DMS79 (cell line): Measurements from ENCODE around the gene PTPN3.

Experiments
- DNase-seq: peaks from one replicate; lab custom pipeline; 2025; lab: John Stamatoyannopoulos, UW

Gene PTPN3

DNA sequence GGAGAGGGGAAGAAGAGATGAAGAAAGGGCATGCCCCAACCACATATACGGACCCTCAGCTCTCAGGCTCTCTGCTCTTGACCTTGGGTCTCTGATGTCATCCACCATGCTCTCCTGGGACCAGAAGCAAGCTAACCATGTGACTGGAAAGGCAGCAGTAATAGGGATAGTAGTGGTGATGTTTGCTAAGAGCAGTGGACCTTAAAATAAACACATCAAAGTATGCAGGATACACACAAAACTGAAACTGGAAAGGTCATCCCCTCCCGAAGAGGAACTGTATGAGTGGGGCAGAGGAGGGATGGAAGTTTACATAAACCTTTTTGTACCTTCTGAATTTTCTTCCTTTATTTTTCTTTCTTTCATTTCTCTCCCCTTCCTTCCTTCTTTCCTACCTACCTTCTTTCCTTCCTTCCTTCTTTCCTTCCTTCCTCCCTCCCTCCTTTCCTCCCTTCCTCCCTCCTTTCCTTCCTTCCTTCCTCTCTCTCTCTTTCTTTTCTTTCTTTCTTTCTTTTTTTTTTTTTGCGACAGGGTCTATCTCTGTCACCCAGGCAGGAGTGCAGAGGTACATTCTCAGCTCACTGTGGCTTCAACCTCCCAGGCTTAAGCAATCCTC is 8.1 kb upstream of the PTPN3 start:
- DNase-seq: no peak

DNA sequence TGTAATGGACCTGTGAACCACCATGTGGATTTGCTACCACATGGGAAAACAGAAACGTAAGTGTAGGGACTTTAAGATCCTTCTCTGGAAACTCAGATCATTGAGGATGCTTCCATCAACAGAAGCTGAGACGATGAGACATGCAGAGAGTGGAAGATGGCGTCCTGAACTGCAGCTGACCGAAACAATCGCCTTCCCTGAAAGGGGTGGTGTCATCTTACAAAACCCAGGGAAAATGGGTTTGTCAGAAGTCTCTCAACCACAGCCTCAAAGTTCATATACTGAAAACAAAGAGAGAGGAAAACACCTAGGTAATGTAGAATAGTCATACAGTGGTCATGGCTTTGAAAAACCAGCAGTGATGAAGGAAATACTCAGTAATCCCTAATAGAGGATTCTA is 6.6 kb upstream of the PTPN3 start:
- no peak for DNase-seq

DNA sequence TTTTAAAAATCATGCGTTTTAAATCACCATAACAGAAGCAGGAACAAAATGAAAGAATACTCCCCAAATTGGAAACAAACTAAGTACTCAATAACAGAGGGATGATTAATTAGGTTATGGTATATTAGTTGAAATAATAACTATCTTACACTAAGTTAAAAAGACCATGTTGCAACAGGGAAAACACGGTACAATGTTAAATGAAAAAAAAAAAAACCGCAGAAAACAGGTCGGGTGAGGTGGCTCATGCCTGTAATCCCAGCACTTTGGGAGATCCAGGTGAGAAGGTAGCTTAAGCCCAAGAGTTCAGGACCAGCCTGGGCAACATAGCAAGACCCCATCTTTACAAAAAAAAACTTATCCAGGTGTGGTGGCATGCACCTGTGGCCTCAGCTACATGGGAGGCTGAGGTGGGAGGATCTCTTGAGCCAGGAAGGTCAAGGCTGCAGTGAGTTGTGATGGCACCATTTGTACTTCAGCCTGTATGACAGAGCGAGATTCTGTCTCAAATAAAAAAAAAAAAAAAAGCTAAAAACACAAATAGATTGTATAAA is 2.4 kb upstream of the PTPN3 start:
- DNase-seq: no peak

DNA sequence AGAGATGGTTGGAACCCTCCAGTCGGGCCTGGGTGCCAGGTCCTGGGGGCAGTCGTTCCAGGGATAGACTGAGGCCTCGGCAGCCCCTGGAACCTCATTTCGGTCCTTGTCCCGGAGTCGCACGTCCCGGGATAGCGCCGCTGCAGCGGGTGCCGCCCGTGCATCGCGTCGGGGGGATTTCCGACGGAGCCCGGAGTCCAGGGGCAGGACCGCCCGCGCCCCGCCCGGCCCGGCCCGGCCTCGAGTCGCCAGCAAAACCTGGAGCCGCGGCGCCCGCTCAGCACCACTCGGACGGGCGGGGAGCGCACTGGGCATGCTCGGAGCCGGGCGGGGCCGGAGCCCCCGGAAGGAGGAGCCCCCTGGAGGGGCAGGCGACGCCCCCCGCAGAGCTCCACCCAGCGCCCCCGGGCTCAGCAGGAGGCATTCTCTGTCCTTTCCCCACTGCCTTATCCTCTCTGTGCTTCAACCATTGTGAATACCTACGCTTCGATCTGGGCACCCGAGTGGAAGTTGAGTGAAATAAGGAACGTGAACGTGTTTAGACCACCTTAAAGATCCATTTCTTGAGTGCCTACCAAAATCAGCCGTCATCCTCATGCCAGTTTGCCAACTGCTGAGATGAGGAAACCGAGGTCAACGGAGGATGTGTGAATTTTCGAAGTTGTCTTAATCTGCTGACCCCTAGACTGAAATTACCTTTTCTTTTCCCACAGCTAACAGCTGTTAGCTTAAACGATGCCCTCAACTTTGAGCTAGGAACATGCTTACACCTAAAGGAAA is 1.7 kb upstream of the PTPN3 start:
- DNase-seq: no peak

DNA sequence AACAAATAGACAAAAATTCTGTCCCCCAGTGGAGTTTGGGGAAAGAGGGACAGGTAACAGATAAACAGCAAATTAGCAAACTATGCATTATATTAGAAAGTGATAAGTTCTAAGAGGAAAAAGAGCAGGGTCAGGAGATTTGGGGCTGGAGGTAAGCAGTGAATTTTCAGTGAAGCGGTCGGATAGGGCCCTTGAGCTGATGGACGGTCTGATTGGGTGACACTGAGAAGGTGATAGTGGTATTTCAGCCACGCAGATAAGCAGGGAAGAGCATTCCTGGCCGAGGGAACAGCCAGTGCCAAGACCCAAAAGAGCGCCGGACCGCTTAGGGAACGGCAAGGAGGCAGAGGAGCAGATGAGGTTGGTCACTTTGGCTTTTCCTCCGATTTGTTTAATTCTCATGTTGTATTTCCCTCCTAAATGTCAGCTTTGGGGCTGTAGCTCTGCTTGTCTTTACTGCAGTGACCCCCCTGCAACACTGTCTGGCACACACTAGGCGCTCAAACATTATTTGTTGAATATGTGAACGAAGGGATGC is 1.1 kb upstream of the PTPN3 start:
- DNase-seq: no peak

DNA sequence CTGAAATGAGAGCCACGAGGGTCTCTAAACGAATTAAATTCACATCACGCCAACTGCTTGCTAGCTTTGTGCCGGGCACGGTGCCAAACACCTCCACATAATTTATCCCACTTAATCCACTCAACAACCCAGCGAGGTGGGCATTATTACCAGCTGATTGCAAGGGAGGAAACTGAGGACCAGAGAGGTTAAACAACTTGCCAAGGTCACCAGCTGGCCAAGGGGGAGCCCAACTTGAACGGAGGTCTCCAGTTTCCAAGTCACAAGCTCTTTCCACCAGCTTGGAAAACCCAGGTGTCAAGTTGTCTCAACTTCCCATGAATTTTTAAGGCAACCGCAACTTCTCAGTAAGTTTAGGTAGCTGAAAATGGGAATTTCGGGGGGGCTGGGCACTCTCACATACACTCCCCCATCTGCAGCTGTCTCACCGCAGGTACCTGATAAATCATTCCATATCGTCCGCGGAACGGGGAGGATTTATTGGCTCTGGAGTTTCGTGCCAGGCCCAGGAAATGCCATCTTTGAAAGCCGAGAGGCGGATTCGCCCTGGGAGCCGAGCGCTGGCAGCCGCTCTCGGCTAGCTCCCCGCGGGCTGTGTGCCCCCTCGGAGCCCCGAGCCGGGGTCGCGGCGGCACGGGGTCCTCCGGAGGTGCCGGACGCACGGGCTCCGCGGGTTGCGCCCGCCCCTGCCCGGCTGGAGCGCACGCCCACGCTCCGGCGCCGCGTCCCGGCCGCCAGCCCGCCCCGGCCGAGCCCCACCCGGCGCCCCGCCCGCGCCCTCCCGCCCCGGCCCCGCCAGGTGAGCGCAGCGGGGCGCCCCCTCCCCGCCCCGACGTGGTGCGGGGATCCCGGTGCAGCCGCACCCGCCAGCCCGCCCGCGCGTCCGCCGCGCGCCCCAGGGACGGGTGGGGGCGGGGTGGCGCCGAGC is 617 bp downstream of the PTPN3 start:
- DNase-seq: no peak

DNA sequence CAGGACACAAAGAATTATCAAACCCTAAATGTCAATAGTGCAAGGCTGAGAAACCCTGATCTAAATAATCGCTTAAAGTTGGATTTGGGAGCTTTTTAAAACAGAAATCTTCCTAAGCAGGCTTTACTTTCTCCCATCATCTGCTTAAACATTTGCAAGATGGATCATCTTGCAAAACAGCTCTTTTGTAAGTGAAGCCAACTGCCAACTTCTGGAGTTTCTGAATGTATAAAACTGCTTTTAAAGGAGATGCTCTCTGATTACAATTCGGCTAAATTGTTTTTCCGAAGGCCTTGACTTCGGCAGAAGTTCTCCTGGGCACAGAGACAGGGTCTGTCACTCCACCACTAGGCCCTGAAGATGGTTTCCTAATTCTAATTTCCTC is 1.3 kb downstream of the PTPN3 start:
- no peak for DNase-seq

DNA sequence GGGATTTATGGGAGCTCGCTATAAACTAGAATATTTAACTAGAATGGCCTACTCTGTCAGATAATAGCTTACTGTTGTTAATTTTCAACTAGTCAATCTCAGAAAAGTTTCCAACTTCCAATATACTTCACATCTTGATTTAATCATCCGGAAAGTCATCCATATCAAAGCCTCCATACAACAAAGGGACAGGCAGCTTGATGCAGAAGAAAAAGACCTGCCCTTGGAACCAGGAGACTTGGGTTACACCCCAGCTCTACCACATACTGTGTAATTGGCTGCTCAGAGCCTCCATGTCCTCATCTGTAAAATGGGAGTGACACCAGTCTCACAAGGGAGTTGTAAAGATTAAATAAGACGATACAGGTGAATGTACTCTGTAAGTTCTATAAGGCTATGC is 1.9 kb downstream of the PTPN3 start:
- DNase-seq: no peak

DNA sequence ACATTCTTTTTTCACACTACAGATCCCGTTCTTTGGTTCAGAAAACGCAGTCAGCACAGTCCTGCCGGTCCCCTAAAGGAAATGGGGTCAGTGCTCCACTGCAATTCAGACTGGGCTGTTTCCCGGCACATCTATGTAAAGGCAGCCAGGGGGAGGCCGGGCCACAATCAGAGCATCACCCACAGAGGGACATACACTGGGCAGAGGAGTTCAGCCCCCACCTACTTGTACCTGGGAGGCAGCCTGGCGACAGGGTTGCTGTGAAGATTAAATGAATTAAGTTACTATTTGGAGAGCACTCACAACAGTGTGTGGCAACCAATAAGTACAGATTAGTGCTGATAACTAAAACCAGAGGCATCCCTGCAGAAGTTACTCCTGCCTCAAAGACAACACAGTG is 4.5 kb downstream of the PTPN3 start:
- DNase-seq: no peak

DNA sequence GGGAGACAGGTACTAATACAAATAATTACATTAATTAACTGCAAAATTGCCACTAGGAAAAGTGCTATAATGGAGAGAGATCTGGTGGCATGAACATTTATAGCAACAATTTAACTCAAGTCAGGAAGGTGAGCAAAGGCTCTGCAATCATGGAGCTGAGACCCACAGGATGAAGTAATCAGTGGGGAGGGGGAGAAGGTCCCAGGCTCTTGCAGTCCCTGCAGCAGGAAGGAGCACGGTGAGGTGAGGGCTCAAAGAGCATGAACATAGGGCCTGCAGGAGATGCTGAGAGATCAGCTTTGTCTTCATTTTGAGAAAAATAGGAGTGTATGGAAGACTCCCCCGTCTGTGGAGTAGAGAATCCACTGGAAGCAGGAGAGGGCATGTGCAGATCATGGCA is 6.5 kb downstream of the PTPN3 start:
- no peak for DNase-seq

DNA sequence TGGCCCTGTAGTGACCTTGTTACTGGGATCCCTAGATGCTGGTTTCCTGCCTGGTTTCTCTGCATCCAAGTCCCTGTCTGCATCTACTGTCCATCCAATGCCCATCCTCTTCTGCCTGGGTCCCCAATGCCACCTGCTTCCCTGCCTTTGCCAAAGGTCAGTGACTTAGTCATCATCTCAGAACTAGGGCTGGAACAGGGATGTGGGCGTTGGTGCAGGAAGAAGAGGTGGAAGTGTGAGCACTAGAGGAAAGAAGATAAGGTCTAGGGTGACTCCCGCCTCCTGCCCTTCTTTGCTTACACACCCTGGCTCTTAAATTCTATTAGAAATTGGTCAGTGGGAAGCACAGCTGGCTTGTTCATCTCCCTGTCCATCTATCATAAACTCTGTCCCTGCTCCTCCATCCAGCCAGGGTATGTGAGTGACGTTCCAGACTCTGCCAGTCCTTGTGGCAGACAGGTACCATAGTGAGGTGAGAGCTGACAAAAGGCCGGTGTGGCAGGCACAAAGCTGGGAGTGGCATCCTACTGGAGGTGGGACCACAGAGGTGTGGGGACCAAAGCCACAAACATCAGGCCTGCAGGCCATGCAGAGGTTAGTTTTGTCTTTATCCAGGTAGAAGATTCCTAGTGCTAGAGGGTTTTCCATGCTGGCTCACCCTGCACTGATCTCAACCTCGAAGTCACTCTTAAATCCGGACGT is 9.2 kb downstream of the PTPN3 start:
- no peak for DNase-seq

DNA sequence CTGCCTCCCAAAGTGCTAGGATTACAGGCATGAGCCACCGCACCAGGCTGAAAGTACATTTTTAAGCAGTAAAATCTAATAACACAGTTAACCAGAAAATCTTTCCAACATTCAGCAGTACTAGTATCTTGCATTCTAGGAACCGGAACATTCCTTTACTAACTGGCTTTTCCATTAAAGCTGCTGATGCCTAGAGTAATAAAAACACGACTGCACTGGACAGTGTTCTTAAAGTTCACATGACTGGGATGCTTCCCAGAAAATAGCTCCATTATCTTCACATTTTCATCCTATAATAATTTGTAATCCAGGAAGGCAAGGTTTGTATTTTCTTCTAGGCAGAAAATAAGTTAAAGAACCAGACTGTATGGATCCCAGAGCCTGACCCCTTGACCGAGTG is 9.8 kb downstream of the PTPN3 start:
- no peak for DNase-seq

DNA sequence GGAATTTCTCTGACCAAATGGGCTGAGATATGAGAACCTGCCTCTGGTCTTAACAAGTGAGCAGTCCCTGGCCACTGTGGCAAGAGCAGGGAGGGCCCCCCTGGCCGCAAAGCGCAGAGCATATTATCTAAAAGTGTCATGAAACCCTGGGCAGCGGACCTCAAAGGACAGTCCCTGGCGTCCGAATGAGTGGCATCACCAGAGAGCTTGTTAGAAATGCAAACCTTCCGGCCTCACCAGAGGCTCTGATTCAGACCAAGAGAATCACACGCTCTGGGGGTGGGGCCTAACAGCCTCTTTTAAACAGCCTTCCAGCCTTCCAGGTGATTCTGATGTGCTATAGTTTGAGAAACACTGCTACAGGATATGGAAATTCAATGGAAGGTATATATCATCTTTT is 10.9 kb downstream of the PTPN3 start:
- DNase-seq: no peak

DNA sequence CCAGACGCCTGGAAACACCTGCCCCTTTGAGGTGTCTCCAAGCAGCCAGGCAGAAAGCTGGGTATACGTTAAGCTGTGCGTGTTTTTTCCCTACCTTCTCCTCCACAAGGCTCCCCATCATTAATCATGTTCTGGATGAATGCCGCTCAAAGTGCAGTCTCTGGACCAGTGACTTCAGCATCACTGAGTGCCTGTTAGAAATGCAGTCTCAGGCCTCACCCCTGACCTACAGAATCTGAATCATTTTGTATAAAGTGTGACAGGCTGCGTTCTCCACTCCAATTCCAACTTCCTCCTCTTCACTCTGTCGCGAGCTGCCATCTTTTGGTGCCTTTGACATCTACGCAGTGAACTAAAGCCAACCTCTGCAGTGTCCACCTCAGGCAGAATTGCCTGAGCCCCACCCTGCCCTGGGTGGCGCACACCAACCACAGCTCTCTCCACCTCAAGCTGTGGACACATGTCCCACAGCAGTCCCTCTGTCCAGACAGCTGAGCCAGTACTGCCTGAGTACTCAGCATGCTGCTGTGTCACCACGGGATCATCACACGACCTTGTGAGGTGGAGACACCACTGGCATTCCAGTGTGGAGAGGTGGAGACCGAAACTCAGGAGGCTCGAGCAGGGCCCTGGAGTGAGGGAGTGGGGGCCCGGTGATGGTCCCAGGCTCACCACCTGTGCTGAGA is 14.2 kb downstream of the PTPN3 start:
- DNase-seq: peak; percentile 61

DNA sequence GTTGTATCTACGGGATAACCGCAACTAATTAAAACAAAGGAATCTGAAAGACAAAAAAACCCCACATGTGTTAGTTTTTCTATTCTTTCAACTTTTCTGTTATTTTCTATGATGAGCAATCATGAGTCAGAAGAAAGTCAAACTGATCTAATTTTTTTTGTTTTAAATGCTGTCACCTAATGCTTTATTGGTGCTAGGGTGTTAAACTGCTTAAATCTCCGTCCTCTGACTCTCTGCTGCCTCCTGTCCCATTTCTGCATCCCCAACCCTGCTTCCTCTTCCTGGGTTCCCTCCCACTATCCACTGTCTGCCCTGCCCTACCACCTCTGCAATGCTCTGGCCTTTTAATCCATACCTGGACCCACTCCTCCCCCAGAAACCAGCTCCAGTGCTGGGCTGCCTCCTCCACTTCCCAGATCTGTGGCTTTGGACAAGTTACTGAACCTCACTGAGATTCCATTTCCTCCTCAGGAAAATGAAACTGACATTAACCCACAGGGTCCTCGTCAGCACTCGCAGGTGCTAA is 15.7 kb downstream of the PTPN3 start:
- no peak for DNase-seq

DNA sequence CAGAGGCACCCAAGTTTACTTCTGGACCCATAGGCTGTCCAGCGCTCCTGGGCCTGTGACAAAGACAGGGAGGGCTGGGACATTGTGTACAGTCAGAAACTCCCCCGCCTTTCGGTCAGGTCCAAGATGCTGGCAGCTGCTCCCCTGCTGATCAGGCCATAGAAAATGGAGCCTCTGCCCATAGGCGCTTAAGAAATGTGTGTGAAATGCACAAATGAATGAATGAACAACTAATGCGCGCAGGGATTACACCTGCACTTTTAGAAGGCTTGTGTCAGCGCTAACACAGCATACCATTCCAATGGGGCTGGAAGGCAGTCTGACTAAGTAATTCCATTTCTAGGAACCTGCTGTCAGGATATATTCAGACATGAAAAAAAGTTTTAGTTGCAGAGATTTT is 16.3 kb downstream of the PTPN3 start:
- no peak for DNase-seq

DNA sequence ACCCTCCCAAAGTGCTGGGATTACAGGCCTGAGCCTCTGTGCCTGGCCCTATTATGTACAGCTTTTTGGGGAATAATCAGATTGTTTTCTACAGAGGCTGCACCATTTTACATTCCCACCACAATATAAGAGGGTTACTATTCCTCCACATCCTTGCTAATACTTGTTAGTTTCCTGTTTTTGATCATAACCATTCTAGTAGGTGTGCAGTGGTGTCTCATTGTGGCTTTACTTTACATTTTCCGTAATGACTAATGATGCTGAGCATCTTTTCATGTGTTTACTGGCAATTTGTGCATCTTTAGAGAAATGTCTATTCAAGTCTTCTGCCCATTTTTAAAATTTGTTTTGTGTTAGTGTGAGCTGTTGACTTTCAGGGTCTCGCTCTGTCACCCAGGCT is 18.3 kb downstream of the PTPN3 start:
- DNase-seq: no peak

DNA sequence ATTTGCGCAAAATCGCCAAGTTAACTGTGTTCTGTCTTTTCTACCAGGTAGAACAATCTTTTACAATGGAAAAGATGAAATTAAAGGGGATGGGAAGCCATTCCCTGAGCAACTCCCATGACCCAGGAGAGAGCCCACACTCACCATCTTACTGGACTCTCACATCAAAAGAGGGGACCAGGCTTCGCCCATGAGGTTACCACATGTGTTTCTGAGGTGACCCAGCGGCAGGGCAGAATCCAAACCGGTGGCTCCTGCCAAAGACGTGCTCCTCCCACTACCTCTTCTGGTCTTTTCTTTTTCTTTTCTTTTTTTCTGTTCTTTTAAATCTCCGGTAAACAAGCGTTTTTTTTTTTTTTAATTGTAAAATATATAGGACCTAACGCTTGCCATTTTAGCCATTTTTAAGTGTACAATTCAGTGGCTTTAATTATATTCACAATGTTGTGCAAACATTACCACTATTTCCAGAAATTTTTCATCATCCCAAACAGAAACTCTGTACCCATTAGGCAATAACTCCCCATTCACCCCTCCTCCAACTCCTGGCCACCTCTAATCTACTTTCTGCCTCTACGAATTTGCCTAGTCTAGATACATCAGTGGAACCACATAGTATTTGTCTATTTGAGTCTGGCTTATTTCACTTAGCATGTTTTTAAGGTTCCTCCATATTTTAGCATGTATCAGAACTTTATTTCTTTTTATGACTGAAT is 19.3 kb downstream of the PTPN3 start:
- no peak for DNase-seq

DNA sequence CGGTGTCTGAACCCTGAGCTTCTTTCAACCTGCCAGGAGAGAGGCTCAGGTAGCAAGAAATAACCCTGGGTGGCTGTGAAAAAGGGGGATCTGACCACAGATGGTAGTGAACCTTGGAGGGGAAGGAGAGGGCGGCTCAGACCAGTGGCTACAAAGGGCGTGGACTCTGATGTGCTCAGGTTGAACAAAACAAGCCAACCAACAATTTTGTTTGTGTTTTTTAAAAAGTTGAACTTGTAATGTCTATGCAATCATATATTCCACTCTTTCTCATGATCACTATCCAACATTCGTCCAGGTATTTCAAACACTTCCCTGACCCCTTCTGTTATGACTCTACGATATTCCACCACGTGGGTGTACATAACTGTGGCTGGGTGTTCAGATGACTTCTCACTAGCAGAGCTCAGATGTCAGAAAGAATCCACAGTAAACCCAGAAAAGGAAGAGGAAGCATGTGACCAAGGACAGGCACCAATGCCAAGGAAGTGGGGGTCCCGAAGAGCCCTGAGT is 20.0 kb downstream of the PTPN3 start:
- DNase-seq: no peak
